OCI-LY7 (cell line): ENCODE data around the gene KAT6B. TPM values are rescaled to one million over a fixed set of nuclear protein-coding genes. Genes with fewer than 3 reads are reported as not detected.

ENCODE experiments used
- BruUV-seq: library from RNA; stranded (reverse); fragments of 400-500 nt; replicated peaks from 2 replicates; lab custom pipeline; 2021; lab: Mats Ljungman, UMichigan
- CTCF ChIA-PET: fragments of 300-600 bp; sonication (Branson Sonifier 250); formaldehyde crosslinking; loops from one replicate; lab custom pipeline; 2022; ENCODE audit warnings: antibody characterized with exemption; ENCODE audit not compliant: unreplicated experiment; lab: Charles Lee
- POLR2A ChIA-PET: fragments of 300-600 bp; sonication (Branson Sonifier 250); formaldehyde crosslinking; loops from one replicate; lab custom pipeline; 2022; ENCODE audit warnings: antibody characterized with exemption; lab: Charles Lee
- DNase-seq: peaks from one replicate; pipeline ENCODE4 v3.0.0-alpha.2; 2015; ENCODE audit warnings: low spot score
- H2AFZ ChIP-seq: fragments of 200-600 bp; sonication (generic), shearing (Covaris generic); 2 replicates; pipeline ENCODE4 v1.6.1; 2014; ENCODE audit warnings: mild to moderate bottlenecking, antibody characterized with exemption, low read length, moderate library complexity
- H3K27ac ChIP-seq: fragments of 200-600 bp; sonication (generic); 2 replicates; pipeline ENCODE4 v1.5.1; 2014; ENCODE audit warnings: mixed run types, low read depth, mild to moderate bottlenecking, moderate library complexity, low read length, inconsistent platforms; ENCODE audit not compliant: poor library complexity, severe bottlenecking
- H3K36me3 ChIP-seq: fragments of 200-600 bp; sonication (generic); 2 replicates; pipeline ENCODE4 v1.6.1; 2014; ENCODE audit warnings: mild to moderate bottlenecking, antibody characterized with exemption, low read length, moderate library complexity, mixed read lengths; ENCODE audit not compliant: insufficient read depth
- H3K4me1 ChIP-seq: fragments of 200-600 bp; sonication (generic); 2 replicates; pipeline ENCODE4 v1.5.1; 2014; ENCODE audit warnings: mild to moderate bottlenecking, low read length; ENCODE audit not compliant: insufficient read depth, poor library complexity, severe bottlenecking
- H3K4me2 ChIP-seq: fragments of 200-600 bp; sonication (generic); 2 replicates; pipeline ENCODE4 v1.6.1; 2014; ENCODE audit warnings: mild to moderate bottlenecking, low read length
- H3K4me3 ChIP-seq: fragments of 200-600 bp; sonication (generic); 2 replicates; pipeline ENCODE4 v1.5.1; 2014; ENCODE audit warnings: mild to moderate bottlenecking, low read depth, low read length; ENCODE audit not compliant: poor library complexity, severe bottlenecking
- H3K79me2 ChIP-seq: fragments of 200-600 bp; sonication (generic); 2 replicates; pipeline ENCODE4 v1.6.1; 2016; ENCODE audit warnings: low read depth, mild to moderate bottlenecking, low read length, moderate library complexity, mixed read lengths; ENCODE audit not compliant: insufficient read depth
- H3K9me2 ChIP-seq: fragments of 200-600 bp; sonication (generic); 2 replicates; pipeline ENCODE4 v1.6.1; 2016; ENCODE audit warnings: mild to moderate bottlenecking, low read length, mixed read lengths; ENCODE audit not compliant: insufficient read depth
- H3K9me3 ChIP-seq: fragments of 200-600 bp; sonication (generic); 2 replicates; pipeline ENCODE4 v1.6.1; 2014; ENCODE audit warnings: mild to moderate bottlenecking, mixed run types, low read length, mixed read lengths
- H4K20me1 ChIP-seq: fragments of 200-600 bp; sonication (generic); 2 replicates; pipeline ENCODE4 v1.6.1; 2014; ENCODE audit warnings: mild to moderate bottlenecking, antibody characterized with exemption, low read length, moderate library complexity, mixed read lengths; ENCODE audit not compliant: insufficient read depth
- CTCF ChIP-seq: fragments of 200-600 bp; sonication (generic); conservative IDR thresholded peaks from 2 replicates; pipeline ENCODE4 v1.5.1; 2014; ENCODE audit warnings: mild to moderate bottlenecking, antibody characterized with exemption, low read length, moderate library complexity, mixed read lengths
- EZH2phosphoT487 ChIP-seq: fragments of 200-600 bp; sonication (generic); IDR thresholded peaks from 2 replicates; pipeline ENCODE4 v1.6.1; 2018; ENCODE audit warnings: low read depth, borderline replicate concordance, mild to moderate bottlenecking, mixed run types, antibody characterized with exemption, low read length, moderate library complexity, mixed read lengths
- intact Hi-C: fragments of 100-400 bp; cut with micrococcal nuclease; formaldehyde crosslinking; loops from one replicate; pipeline ENCODE4 v1.10.0; 2022; ENCODE audit not compliant: unreplicated experiment
- total RNA-seq, 2 experiments: library from RNA; depleted of rRNA in 1 of 2; stranded (reverse); fragments of >200 nt in 1 of 2; shearing (Covaris generic) in 1 of 2; gene quantifications; 2 replicates each; pipeline ENCODE4 v1.2.3, GENCODE V29; 2014 to 2022

Gene KAT6B
- total RNA-seq, 2 experiments from 2014 or later = 20.8 to 40.8 TPM

GRCh38 chr10:75080554-75080953 is 254.2 kb downstream of the KAT6B start:
- H3K36me3 ChIP-seq = no peaks in the 10 kb centered on the region
- ChIA-PET CTCF (no interaction called here), POLR2A (no interaction called here)
- no peak overlapping the region for H3K27ac ChIP-seq
- no peak for DNase-seq
- no peaks in the 10 kb centered on the region for H3K9me2 ChIP-seq
- intact Hi-C loops = no loop called here
- no peak overlapping the region for H2AFZ ChIP-seq
- no peaks in the 10 kb centered on the region for H3K4me1 ChIP-seq
- TF ChIP-seq EZH2phosphoT487 (no peak), CTCF (no peak)
- H3K4me3 ChIP-seq = no peak overlapping the region
- H3K9me3 ChIP-seq = no peaks in the 10 kb centered on the region
- H3K79me2 ChIP-seq = no peaks in the 10 kb centered on the region
- H3K4me2 ChIP-seq = no peak overlapping the region
- no peaks in the 10 kb centered on the region for H4K20me1 ChIP-seq
- no TSS peak for BruUV-seq

- CTCF ChIA-PET = no interaction called here
These were observed 255.0 kb downstream of the KAT6B start for GRCh38 chr10:75081379-75081778.

More at GRCh38 chr10:75081379-75081778, 255.0 kb downstream of the KAT6B start:
- H3K9me2 ChIP-seq = no peaks in the 10 kb centered on the region
- no peak overlapping the region for H3K27ac ChIP-seq
- intact Hi-C loops = no loop called here
- TF ChIP-seq CTCF (no peak), EZH2phosphoT487 (no peak)
- POLR2A ChIA-PET = no interaction called here
- no peaks in the 10 kb centered on the region for H3K4me1 ChIP-seq
- no peaks in the 10 kb centered on the region for H4K20me1 ChIP-seq
- no peak overlapping the region for H2AFZ ChIP-seq
- no peak for DNase-seq
- BruUV-seq = no TSS peak
- no peaks in the 10 kb centered on the region for H3K79me2 ChIP-seq
- no peak overlapping the region for H3K4me3 ChIP-seq
- no peaks in the 10 kb centered on the region for H3K36me3 ChIP-seq
- no peak overlapping the region for H3K4me2 ChIP-seq
- no peaks in the 10 kb centered on the region for H3K9me3 ChIP-seq
